Measurements from ENCODE around the gene TFPT. TPM values are rescaled to one million over a fixed set of nuclear protein-coding genes. Genes with fewer than 3 reads are reported as not detected.

TFPT gene
- total RNA-seq, 1 donor from 2014 or later: 24.5 TPM

- H3K36me3 Mint-ChIP-seq (ENCODE audit: low read depth): peaks cover 12% of the 10 kb centered on the region
- no peak overlapping the region for H3K4me3 Mint-ChIP-seq
- no peak overlapping the region for H3K27ac Mint-ChIP-seq (ENCODE audit: unreplicated experiment)
Measured at GRCh38 chr19:54147676-54148075, 32.2 kb upstream of the TFPT start.

GRCh38 chr19:54145541-54146158 lies 30.2 kb upstream of the TFPT start:
- Mint-ChIP-seq H3K9me3 (no peaks in the 10 kb centered on the region), H3K27me3 (ENCODE audit: low read depth) (no peaks in the 10 kb centered on the region), H3K4me3 (no peak overlapping the region), H3K36me3 (ENCODE audit: low read depth) (peaks cover 8% of the 10 kb centered on the region), H3K4me1 (peaks cover 6% of the 10 kb centered on the region), H3K27ac (ENCODE audit: unreplicated experiment) (no peak overlapping the region)
- TF ChIP-seq CTCF (conservative IDR thresholded peaks at IDR 0.05): no peak
- DNase-seq (ENCODE audit: low read depth, low spot score): no peak

More at GRCh38 chr19:54147676-54148075, 32.2 kb upstream of the TFPT start:
- TF ChIP-seq CTCF (conservative IDR thresholded peaks at IDR 0.05): no peak
- Mint-ChIP-seq H3K27me3 (ENCODE audit: low read depth) (peaks cover 3% of the 10 kb centered on the region), H3K9me3 (no peaks in the 10 kb centered on the region), H3K4me1 (no peaks in the 10 kb centered on the region)
- no peak for DNase-seq (ENCODE audit: low read depth, low spot score)

GRCh38 chr19:54142166-54142780 lies 26.8 kb upstream of the TFPT start:
- no peak for TF ChIP-seq CTCF (conservative IDR thresholded peaks at IDR 0.05)
- H3K36me3 Mint-ChIP-seq (ENCODE audit: low read depth): peaks cover 8% of the 10 kb centered on the region
- H3K27me3 Mint-ChIP-seq (ENCODE audit: low read depth): peaks cover 2% of the 10 kb centered on the region
- no peak for DNase-seq (ENCODE audit: low read depth, low spot score)
- H3K4me3 Mint-ChIP-seq: peak overlapping the region; percentile 95
- no peaks in the 10 kb centered on the region for H3K9me3 Mint-ChIP-seq
- H3K4me1 Mint-ChIP-seq: peaks cover 27% of the 10 kb centered on the region
- no peak overlapping the region for H3K27ac Mint-ChIP-seq (ENCODE audit: unreplicated experiment)

GRCh38 chr19:54141356-54141755 lies 25.9 kb upstream of the TFPT start:
- H3K4me3 Mint-ChIP-seq: peak overlapping the region; percentile 95
- peaks cover 8% of the 10 kb centered on the region for H3K27me3 Mint-ChIP-seq (ENCODE audit: low read depth)
- no peak overlapping the region for H3K27ac Mint-ChIP-seq (ENCODE audit: unreplicated experiment)
- DNase-seq (ENCODE audit: low read depth, low spot score): no peak
- TF ChIP-seq CTCF (conservative IDR thresholded peaks at IDR 0.05): no peak
- no peaks in the 10 kb centered on the region for H3K9me3 Mint-ChIP-seq
- peaks cover 35% of the 10 kb centered on the region for H3K4me1 Mint-ChIP-seq
- H3K36me3 Mint-ChIP-seq (ENCODE audit: low read depth): peaks cover 8% of the 10 kb centered on the region

GRCh38 chr19:54138489-54139256 lies 23.2 kb upstream of the TFPT start:
- H3K4me3 Mint-ChIP-seq: peak overlapping the region; percentile 95
- H3K4me1 Mint-ChIP-seq: peaks cover 42% of the 10 kb centered on the region
- DNase-seq (ENCODE audit: low read depth, low spot score): no peak
- no peaks in the 10 kb centered on the region for H3K9me3 Mint-ChIP-seq
- no peaks in the 10 kb centered on the region for H3K36me3 Mint-ChIP-seq (ENCODE audit: low read depth)
- peaks cover 14% of the 10 kb centered on the region for H3K27me3 Mint-ChIP-seq (ENCODE audit: low read depth)
- no peak for TF ChIP-seq CTCF (conservative IDR thresholded peaks at IDR 0.05)
- peak overlapping the region; percentile 95 for H3K27ac Mint-ChIP-seq (ENCODE audit: unreplicated experiment)
